Central memory CD8-positive, alpha-beta T cell (primary cell): Measurements from ENCODE around the gene GPR55.

Experiments used
- ATAC-seq: fragments of 150-1000 bp; cut with Tn5 transposase; replicated peaks from 2 replicates; pipeline ENCODE4 v1.10.0; 2022; ENCODE audit warnings: mild to moderate bottlenecking, moderate FRiP score, moderate number of reproducible peaks; ENCODE audit not compliant: poor library complexity, severe bottlenecking; ENCODE audit errors: extremely low read depth
- DNase-seq, 2 donors: peaks; one replicate each; pipeline ENCODE4 v3.0.0; 2021; ENCODE audit warnings: low spot score in 2 of 2
- H3K27ac Mint-ChIP-seq: one replicate; pipeline ENCODE4 v1.8.0; 2022; ENCODE audit warnings: low read depth, mild to moderate bottlenecking, moderate library complexity, mixed read lengths
- H3K27me3 Mint-ChIP-seq: one replicate; pipeline ENCODE4 v1.8.0; 2022; ENCODE audit warnings: mixed read lengths
- H3K36me3 Mint-ChIP-seq: one replicate; pipeline ENCODE4 v1.8.0; 2022; ENCODE audit warnings: mild to moderate bottlenecking, moderate library complexity, mixed read lengths; ENCODE audit not compliant: insufficient read depth
- H3K4me1 Mint-ChIP-seq: one replicate; pipeline ENCODE4 v1.8.0; 2022; ENCODE audit warnings: mixed read lengths
- H3K4me3 Mint-ChIP-seq: one replicate; pipeline ENCODE4 v1.8.0; 2022; ENCODE audit warnings: mild to moderate bottlenecking, moderate library complexity, mixed read lengths
- H3K9me3 Mint-ChIP-seq: one replicate; pipeline ENCODE4 v1.8.0; 2022; ENCODE audit warnings: mixed read lengths

GPR55 gene

GRCh38 chr2:230893841-230894781 is 30.9 kb downstream of the GPR55 start:
- DNase-seq = no peak
- Mint-ChIP-seq H3K9me3 (no peaks in the 10 kb centered on the region), H3K4me1 (peaks cover 21% of the 10 kb centered on the region), H3K27ac (no peak overlapping the region), H3K27me3 (peaks cover 24% of the 10 kb centered on the region), H3K4me3 (peak overlapping the region; percentile 42), H3K36me3 (no peaks in the 10 kb centered on the region)
- ATAC-seq = peak; percentile 73

GRCh38 chr2:230893338-230893737 is 31.7 kb downstream of the GPR55 start:
- ATAC-seq (no peak), DNase-seq (no peak)
- Mint-ChIP-seq H3K36me3 (no peaks in the 10 kb centered on the region), H3K4me1 (peaks cover 25% of the 10 kb centered on the region), H3K4me3 (no peak overlapping the region), H3K27me3 (peaks cover 24% of the 10 kb centered on the region), H3K27ac (no peak overlapping the region), H3K9me3 (no peaks in the 10 kb centered on the region)

GRCh38 chr2:230891509-230891908 is 33.5 kb downstream of the GPR55 start:
- ATAC-seq (no peak), DNase-seq (no peak)
- H3K4me1 Mint-ChIP-seq = peaks cover 18% of the 10 kb centered on the region
- no peak overlapping the region for H3K4me3 Mint-ChIP-seq
- H3K9me3 Mint-ChIP-seq = no peaks in the 10 kb centered on the region
- H3K36me3 Mint-ChIP-seq = no peaks in the 10 kb centered on the region
- peaks cover 17% of the 10 kb centered on the region for H3K27me3 Mint-ChIP-seq
- H3K27ac Mint-ChIP-seq = no peak overlapping the region

- peaks cover 16% of the 10 kb centered on the region for H3K4me1 Mint-ChIP-seq
- H3K27me3 Mint-ChIP-seq = peaks cover 18% of the 10 kb centered on the region
- ATAC-seq (no peak), DNase-seq (no peak)
- H3K36me3 Mint-ChIP-seq = no peaks in the 10 kb centered on the region
- H3K9me3 Mint-ChIP-seq = no peaks in the 10 kb centered on the region
- no peak overlapping the region for H3K27ac Mint-ChIP-seq
- H3K4me3 Mint-ChIP-seq = no peak overlapping the region
These were observed 34.0 kb downstream of the GPR55 start for GRCh38 chr2:230891064-230891463.

- Mint-ChIP-seq H3K4me1 (peaks cover 16% of the 10 kb centered on the region), H3K27ac (no peak overlapping the region), H3K4me3 (no peak overlapping the region), H3K9me3 (no peaks in the 10 kb centered on the region), H3K27me3 (peaks cover 20% of the 10 kb centered on the region), H3K36me3 (no peaks in the 10 kb centered on the region)
- no peak for ATAC-seq
- DNase-seq = no peak
These were observed 34.4 kb downstream of the GPR55 start for GRCh38 chr2:230890646-230891045.

- Mint-ChIP-seq H3K4me1 (peaks cover 16% of the 10 kb centered on the region), H3K36me3 (no peaks in the 10 kb centered on the region), H3K27ac (no peak overlapping the region), H3K27me3 (peaks cover 20% of the 10 kb centered on the region), H3K4me3 (no peak overlapping the region), H3K9me3 (no peaks in the 10 kb centered on the region)
- no peak for DNase-seq
- ATAC-seq = no peak
These were observed 35.0 kb downstream of the GPR55 start for GRCh38 chr2:230889911-230890601.

GRCh38 chr2:230888824-230889400 is 36.1 kb downstream of the GPR55 start:
- ATAC-seq (no peak), DNase-seq (no peak)
- H3K27ac Mint-ChIP-seq = no peak overlapping the region
- peaks cover 6% of the 10 kb centered on the region for H3K4me1 Mint-ChIP-seq
- peaks cover 20% of the 10 kb centered on the region for H3K27me3 Mint-ChIP-seq
- H3K4me3 Mint-ChIP-seq = no peak overlapping the region
- no peaks in the 10 kb centered on the region for H3K36me3 Mint-ChIP-seq
- H3K9me3 Mint-ChIP-seq = no peaks in the 10 kb centered on the region

GRCh38 chr2:230887342-230887741 is 37.7 kb downstream of the GPR55 start:
- H3K9me3 Mint-ChIP-seq = no peaks in the 10 kb centered on the region
- H3K4me1 Mint-ChIP-seq = peaks cover 11% of the 10 kb centered on the region
- no peaks in the 10 kb centered on the region for H3K36me3 Mint-ChIP-seq
- H3K27me3 Mint-ChIP-seq = peaks cover 20% of the 10 kb centered on the region
- no peak overlapping the region for H3K27ac Mint-ChIP-seq
- DNase-seq = no peak
- ATAC-seq = no peak
- H3K4me3 Mint-ChIP-seq = no peak overlapping the region

- Mint-ChIP-seq H3K4me1 (peaks cover 11% of the 10 kb centered on the region), H3K27ac (no peak overlapping the region), H3K4me3 (no peak overlapping the region), H3K27me3 (peaks cover 25% of the 10 kb centered on the region), H3K9me3 (no peaks in the 10 kb centered on the region), H3K36me3 (no peaks in the 10 kb centered on the region)
- ATAC-seq (no peak), DNase-seq (no peak)
These were observed 38.4 kb downstream of the GPR55 start for GRCh38 chr2:230886671-230887071.

- ATAC-seq = no peak
- H3K4me1 Mint-ChIP-seq = peaks cover 11% of the 10 kb centered on the region
- peaks cover 22% of the 10 kb centered on the region for H3K27me3 Mint-ChIP-seq
- no peak overlapping the region for H3K4me3 Mint-ChIP-seq
- no peaks in the 10 kb centered on the region for H3K36me3 Mint-ChIP-seq
- no peak overlapping the region for H3K27ac Mint-ChIP-seq
- H3K9me3 Mint-ChIP-seq = no peaks in the 10 kb centered on the region
- DNase-seq = no peak
These were observed 38.8 kb downstream of the GPR55 start for GRCh38 chr2:230886206-230886605.

- Mint-ChIP-seq H3K4me3 (no peak overlapping the region), H3K27ac (no peak overlapping the region), H3K36me3 (no peaks in the 10 kb centered on the region), H3K4me1 (peaks cover 11% of the 10 kb centered on the region), H3K9me3 (no peaks in the 10 kb centered on the region), H3K27me3 (peaks cover 17% of the 10 kb centered on the region)
- ATAC-seq (no peak), DNase-seq (no peak)
These were observed 39.4 kb downstream of the GPR55 start for GRCh38 chr2:230885463-230886130.

- DNase-seq (no peak), ATAC-seq (no peak)
- peaks cover 17% of the 10 kb centered on the region for H3K27me3 Mint-ChIP-seq
- peaks cover 7% of the 10 kb centered on the region for H3K36me3 Mint-ChIP-seq
- H3K4me1 Mint-ChIP-seq = peaks cover 30% of the 10 kb centered on the region
- H3K4me3 Mint-ChIP-seq = no peak overlapping the region
- no peaks in the 10 kb centered on the region for H3K9me3 Mint-ChIP-seq
- H3K27ac Mint-ChIP-seq = no peak overlapping the region
These were observed 43.2 kb downstream of the GPR55 start for GRCh38 chr2:230881840-230882239.
